Peyer's patch (tissue), 4 donors: ENCODE results near the gene NPDC1. TPM values are rescaled to one million over a fixed set of nuclear protein-coding genes. Genes with fewer than 3 reads are reported as not detected.

Experiments used
- DNase-seq, 3 donors: peaks; one replicate each; pipeline ENCODE4 v3.0.0-alpha.2; 2017 to 2019
- H3K27ac ChIP-seq, 4 donors: fragments of 200-600 bp; sonication (generic); one replicate each; pipeline ENCODE4 v1.5.1; 2016 to 2019
- H3K27me3 ChIP-seq, 2 donors: fragments of 200-600 bp; sonication (generic); one replicate each; pipeline ENCODE4 v1.5.1; 2019
- H3K36me3 ChIP-seq, 3 donors: fragments of 200-600 bp; sonication (generic); one replicate each; pipeline ENCODE4 v1.5.1; 2016 to 2019
- H3K4me1 ChIP-seq, 4 donors: fragments of 200-600 bp; sonication (generic); one replicate each; pipeline ENCODE4 v1.5.1; 2016 to 2019
- H3K4me3 ChIP-seq, 4 donors: fragments of 200-600 bp; sonication (generic); 1 replicate in 3 of 4; 2 replicates in 1 of 4; pipeline ENCODE4 v1.5.1; 2016 to 2019; ENCODE audit warnings: mild to moderate bottlenecking in 1 of 4
- H3K9me3 ChIP-seq, 4 donors: fragments of 200-600 bp; sonication (generic); one replicate each; pipeline ENCODE4 v1.5.1; 2016 to 2019; ENCODE audit warnings: mild to moderate bottlenecking in 1 of 4
- POLR2A ChIP-seq, 2 donors: fragments of 450-650 bp; IDR thresholded peaks; one replicate each; pipeline ENCODE4 v1.5.1; 2017; ENCODE audit warnings: antibody characterized with exemption in 2 of 2, mild to moderate bottlenecking in 2 of 2, moderate library complexity in 2 of 2
- total RNA-seq, 4 donors: library from RNA; depleted of rRNA; stranded (reverse); fragments of >200 nt; gene quantifications; one replicate each; pipeline ENCODE4 v1.1.0, GENCODE V29; 2016
- TF ChIP-seq, protein P1 (sequence below), 6 experiments: fragments of 450-650 bp in 4 of 6; fragments of 200-600 bp in 2 of 6; sonication (generic) in 1 of 6; IDR thresholded peaks; one replicate each; pipeline ENCODE4 v1.5.1; 2017 to 2019; ENCODE audit warnings: antibody characterized with exemption in 6 of 6, mild to moderate bottlenecking in 3 of 6, moderate library complexity in 1 of 6

The NPDC1 gene
- total RNA-seq, 4 donors from 2014 or later: 54.2 to 106 (median 83.8) TPM

DNA sequence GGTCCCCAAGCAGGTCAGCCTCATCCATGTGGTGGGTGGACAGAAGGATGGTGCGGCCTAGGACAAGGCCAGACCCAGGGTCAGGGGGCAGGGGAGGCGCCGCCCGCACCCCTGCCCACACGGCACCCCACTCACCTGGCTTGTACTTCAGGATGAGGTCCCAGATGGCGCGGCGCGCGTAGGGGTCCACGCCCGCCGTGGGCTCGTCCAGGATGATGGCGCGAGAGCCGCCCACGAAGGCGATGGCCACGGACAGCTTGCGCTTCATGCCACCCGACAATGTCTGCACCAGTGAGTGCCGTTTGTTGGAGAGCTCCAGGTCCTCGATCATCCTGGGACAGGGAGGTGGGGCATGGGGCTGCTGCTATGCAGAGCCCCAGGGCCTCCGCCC lies 30.4 kb downstream of the NPDC1 start:
- TF ChIP-seq POLR2A (IDR thresholded peaks at IDR 0.05): no peak
- TF ChIP-seq, protein P1, sequence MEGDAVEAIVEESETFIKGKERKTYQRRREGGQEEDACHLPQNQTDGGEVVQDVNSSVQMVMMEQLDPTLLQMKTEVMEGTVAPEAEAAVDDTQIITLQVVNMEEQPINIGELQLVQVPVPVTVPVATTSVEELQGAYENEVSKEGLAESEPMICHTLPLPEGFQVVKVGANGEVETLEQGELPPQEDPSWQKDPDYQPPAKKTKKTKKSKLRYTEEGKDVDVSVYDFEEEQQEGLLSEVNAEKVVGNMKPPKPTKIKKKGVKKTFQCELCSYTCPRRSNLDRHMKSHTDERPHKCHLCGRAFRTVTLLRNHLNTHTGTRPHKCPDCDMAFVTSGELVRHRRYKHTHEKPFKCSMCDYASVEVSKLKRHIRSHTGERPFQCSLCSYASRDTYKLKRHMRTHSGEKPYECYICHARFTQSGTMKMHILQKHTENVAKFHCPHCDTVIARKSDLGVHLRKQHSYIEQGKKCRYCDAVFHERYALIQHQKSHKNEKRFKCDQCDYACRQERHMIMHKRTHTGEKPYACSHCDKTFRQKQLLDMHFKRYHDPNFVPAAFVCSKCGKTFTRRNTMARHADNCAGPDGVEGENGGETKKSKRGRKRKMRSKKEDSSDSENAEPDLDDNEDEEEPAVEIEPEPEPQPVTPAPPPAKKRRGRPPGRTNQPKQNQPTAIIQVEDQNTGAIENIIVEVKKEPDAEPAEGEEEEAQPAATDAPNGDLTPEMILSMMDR (IDR thresholded peaks at IDR 0.05): no peak
- H3K27ac ChIP-seq: no peak overlapping the region
- H3K4me3 ChIP-seq: no peak overlapping the region
- H3K27me3 ChIP-seq: no peaks in the 10 kb centered on the region
- no peak for DNase-seq
- H3K4me1 ChIP-seq: no peaks in the 10 kb centered on the region
- peaks cover 0 to 56% (median 0%) of the 10 kb centered on the region in 3 donors for H3K36me3 ChIP-seq
- no peaks in the 10 kb centered on the region for H3K9me3 ChIP-seq

DNA sequence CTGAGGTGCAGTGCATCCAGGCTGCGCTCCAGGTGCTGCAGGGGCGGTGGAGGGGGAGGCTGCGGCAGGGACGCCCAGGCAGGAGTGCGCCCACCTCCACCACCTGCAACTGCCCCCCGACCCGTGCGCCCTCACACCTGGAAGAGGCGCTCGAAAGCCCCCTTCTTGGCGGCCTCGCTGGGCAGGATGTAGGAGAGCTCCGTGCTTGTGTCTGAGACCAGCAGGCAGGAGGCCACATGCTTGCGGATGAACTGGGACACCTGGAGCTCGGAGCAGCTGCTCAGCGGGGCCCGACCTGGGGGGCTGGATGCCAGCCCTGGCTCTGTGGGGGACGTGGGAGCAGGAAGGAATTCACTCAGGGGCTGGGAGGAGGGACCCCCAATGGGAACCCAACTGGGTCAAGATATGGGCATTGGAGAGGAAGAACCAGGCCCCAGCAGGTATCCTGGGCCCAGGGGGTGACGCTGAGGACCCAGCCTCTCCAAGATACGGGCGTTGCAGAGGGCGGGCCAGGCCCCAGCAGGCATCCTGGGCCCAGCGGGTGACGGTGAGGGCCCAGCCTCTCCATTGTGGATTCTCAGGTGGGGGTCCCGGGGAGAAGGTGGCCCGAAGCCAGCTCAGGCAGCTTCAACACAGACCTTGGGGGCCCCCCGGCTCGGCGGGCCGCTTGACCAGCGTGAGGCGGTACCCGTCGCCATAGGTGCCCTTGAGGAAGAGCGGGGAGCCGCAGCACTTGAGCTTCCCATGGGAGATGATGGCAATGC lies 31.0 kb downstream of the NPDC1 start:
- Histone ChIP-seq H3K4me1 (no peaks in the 10 kb centered on the region), H3K4me3 (no peak overlapping the region), H3K36me3 (peaks cover 0 to 56% (median 0%) of the 10 kb centered on the region in 3 donors), H3K27ac (no peak overlapping the region), H3K27me3 (no peaks in the 10 kb centered on the region), H3K9me3 (no peaks in the 10 kb centered on the region)
- DNase-seq: no peak
- no peak for TF ChIP-seq POLR2A (IDR thresholded peaks at IDR 0.05)
- TF ChIP-seq, protein P1 (IDR thresholded peaks at IDR 0.05): no peak

DNA sequence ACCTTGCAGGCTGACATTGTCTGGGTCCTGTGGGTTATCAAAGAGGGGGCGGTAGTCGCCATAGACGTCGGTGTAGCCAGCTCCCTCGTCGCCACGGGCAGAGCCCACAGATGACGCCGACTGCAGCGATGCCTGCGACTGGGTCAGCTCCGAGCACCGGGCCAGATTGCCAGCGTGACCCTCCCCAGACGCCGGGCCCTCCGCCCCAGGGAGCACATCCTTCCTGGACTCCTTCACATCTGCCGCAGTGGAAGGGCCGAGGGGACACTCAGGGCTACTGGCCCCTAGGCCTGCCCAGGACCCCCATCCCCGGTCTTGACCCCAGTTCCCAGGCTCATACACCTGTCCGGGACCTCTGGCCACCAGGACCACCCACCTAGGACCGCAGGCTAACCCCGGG lies 31.8 kb downstream of the NPDC1 start:
- no peak overlapping the region for H3K4me3 ChIP-seq
- no peak overlapping the region for H3K27ac ChIP-seq
- H3K4me1 ChIP-seq: no peaks in the 10 kb centered on the region
- TF ChIP-seq POLR2A (IDR thresholded peaks at IDR 0.05): no peak
- TF ChIP-seq, protein P1 (IDR thresholded peaks at IDR 0.05): no peak
- peaks cover 0 to 62% (median 0%) of the 10 kb centered on the region in 3 donors for H3K36me3 ChIP-seq
- H3K9me3 ChIP-seq: no peaks in the 10 kb centered on the region
- no peaks in the 10 kb centered on the region for H3K27me3 ChIP-seq
- no peak for DNase-seq

DNA sequence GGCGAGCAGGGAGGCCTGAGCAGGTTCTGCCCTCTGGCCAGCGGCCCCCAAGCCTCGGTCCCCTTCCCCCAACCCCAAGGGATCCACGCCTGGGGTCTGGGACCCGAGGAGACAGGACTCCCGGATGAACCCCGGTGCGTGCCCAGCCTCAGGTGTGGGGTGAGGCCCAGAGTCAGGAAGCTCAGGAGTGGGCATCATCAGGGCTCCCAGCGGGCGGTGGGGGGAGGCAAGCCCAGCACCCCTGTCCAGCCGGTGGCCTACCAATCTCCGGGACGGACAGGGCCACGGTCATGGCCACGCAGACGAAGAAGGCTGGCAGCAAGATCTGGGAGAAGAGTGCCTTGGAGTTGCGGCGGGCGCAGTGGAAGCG lies 32.4 kb downstream of the NPDC1 start:
- Histone ChIP-seq H3K36me3 (peaks cover 0 to 66% (median 0%) of the 10 kb centered on the region in 3 donors), H3K27ac (no peak overlapping the region)

DNA sequence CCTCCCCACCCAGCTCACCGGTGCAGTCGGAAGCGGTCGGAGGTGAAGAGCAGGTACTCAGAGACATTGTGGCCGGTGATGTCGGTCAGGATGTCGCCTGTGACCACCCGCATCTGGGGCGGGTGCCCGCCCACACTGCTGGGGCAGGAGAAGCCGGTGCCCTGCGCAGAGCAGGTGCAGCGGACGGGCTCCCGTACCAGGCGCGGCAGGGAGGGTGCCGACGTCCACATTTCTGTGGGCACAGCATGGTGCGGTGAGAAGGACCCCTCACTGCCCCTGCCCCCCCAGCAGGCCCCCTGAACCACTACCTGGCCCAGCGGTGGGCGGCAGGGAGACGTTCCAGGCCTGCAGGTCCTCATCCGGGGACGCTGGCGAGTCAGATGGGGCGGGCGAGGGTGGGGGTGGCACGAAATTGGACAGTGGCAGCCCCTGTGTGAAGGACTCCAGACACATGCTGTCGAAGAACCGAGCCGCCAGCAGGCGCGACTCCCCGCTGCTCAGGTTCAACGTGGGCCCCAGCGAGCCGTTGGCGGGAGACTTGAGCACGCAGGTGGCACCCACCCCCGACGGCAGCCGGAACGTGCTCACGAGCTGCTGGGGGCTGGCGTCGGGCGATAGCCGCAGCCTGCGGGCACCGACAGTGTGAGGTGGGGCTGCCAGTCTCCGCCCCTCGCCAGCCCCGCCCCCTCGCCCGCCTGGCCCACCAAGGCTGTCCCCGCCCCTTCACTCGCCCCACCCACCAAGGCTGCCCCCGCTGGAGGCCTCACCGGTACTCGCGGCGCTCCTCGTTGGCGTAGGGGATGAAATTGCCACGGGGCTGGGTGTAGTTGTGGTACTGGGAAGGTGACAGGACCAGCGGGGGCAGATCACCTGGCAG lies 33.0 kb downstream of the NPDC1 start:
- TF ChIP-seq, protein P1 (IDR thresholded peaks at IDR 0.05): no peak
- TF ChIP-seq POLR2A (IDR thresholded peaks at IDR 0.05): no peak
- Histone ChIP-seq H3K4me3 (no peak overlapping the region), H3K27me3 (no peaks in the 10 kb centered on the region), H3K36me3 (peaks cover 0 to 67% (median 0%) of the 10 kb centered on the region in 3 donors), H3K9me3 (no peaks in the 10 kb centered on the region), H3K27ac (no peak overlapping the region), H3K4me1 (peaks cover 0 to under 1% (median 0%) of the 10 kb centered on the region in 4 donors)
- no peak for DNase-seq

More for the DNA sequence above, 32.4 kb downstream of the NPDC1 start:
- Histone ChIP-seq H3K9me3 (no peaks in the 10 kb centered on the region), H3K27me3 (no peaks in the 10 kb centered on the region), H3K4me3 (no peak overlapping the region), H3K4me1 (no peaks in the 10 kb centered on the region)
- no peak for DNase-seq
- TF ChIP-seq, protein P1 (IDR thresholded peaks at IDR 0.05): no peak
- TF ChIP-seq POLR2A (IDR thresholded peaks at IDR 0.05): no peak
